Lower lobe of right lung (tissue), 2 donors: ENCODE data around the gene SZRD1. TPM values are rescaled to one million over a fixed set of nuclear protein-coding genes. Genes with fewer than 3 reads are reported as not detected.

ENCODE experiments used
- ATAC-seq, 2 donors: fragments of 200-7000 bp; cut with Tn5 transposase; one replicate each; pipeline ENCODE4 v1.9.1; 2020 to 2022; ENCODE audit warnings: mild to moderate bottlenecking in 2 of 2, moderate library complexity in 2 of 2
- DNase-seq: peaks from one replicate; pipeline ENCODE4 v3.0.0-alpha.2; 2020
- H3K27ac ChIP-seq: fragments of 200-600 bp; one replicate; pipeline ENCODE4 v1.8.0; 2022
- H3K27me3 ChIP-seq: fragments of 200-600 bp; one replicate; pipeline ENCODE4 v1.8.0; 2022; ENCODE audit warnings: low read depth
- H3K36me3 ChIP-seq: fragments of 200-600 bp; one replicate; pipeline ENCODE4 v1.8.0; 2022; ENCODE audit warnings: mild to moderate bottlenecking
- H3K4me1 ChIP-seq: fragments of 200-600 bp; one replicate; pipeline ENCODE4 v1.8.0; 2022
- H3K4me3 ChIP-seq: fragments of 200-600 bp; one replicate; pipeline ENCODE4 v1.8.0; 2022; ENCODE audit warnings: mild to moderate bottlenecking
- H3K9me3 ChIP-seq: fragments of 200-600 bp; one replicate; pipeline ENCODE4 v1.8.0; 2022
- CTCF ChIP-seq: fragments of 200-600 bp; IDR thresholded peaks from one replicate; pipeline ENCODE4 v1.8.0; 2022; ENCODE audit warnings: antibody characterized with exemption, mild to moderate bottlenecking
- intact Hi-C: fragments of 100-400 bp; cut with DNase I; formaldehyde crosslinking; loops from one replicate; pipeline ENCODE4 v1.11.0; 2022
- total RNA-seq: library from RNA; stranded (reverse); fragmentation: NEBNext Ultra II Directional; extraction: Animal tissue kit (Norgen Biotek cat#: 25700); gene quantifications from one replicate; pipeline ENCODE4 v1.2.1, GENCODE V29; 2021
- donor health status: DM: no; HTN: yes; CAD: no; lungs with severe emphysema.

Gene SZRD1
- total RNA-seq, 1 donor from 2014 or later = 111 TPM

GRCh38 chr1:16440470-16441281, 73.6 kb downstream of the SZRD1 start, which contains the start of gene NECAP2:
Gene NECAP2, plus strand, starts transcription at chr1:16440724. Its CDS starts 38 bp downstream, at chr1:16440762.
- TF ChIP-seq CTCF = peak; percentile 90
- Histone ChIP-seq H3K27ac (peak within 1 kb of the TSS; percentile 89), H3K4me1 (peaks cover 46% of the 10 kb centered on the region), H3K27me3 (no peaks in the 10 kb centered on the region), H3K4me3 (peak within 1 kb of the TSS; percentile 100), H3K9me3 (no peaks in the 10 kb centered on the region), H3K36me3 (peaks cover 33% of the 10 kb centered on the region)
- DNase-seq (peak; percentile 96), ATAC-seq (peak; percentile 96)
- intact Hi-C loops = no loop called here

GRCh38 chr1:16441282-16441665, 74.2 kb downstream of the SZRD1 start:
- Histone ChIP-seq H3K9me3 (no peaks in the 10 kb centered on the region), H3K27ac (peak overlapping the region; percentile 89), H3K4me3 (peak overlapping the region; percentile 100), H3K27me3 (no peaks in the 10 kb centered on the region), H3K4me1 (peaks cover 46% of the 10 kb centered on the region), H3K36me3 (peaks cover 39% of the 10 kb centered on the region)
- ATAC-seq = peak in 1 of 2 donors; percentile 27
- intact Hi-C loops = no loop called here
- DNase-seq = no peak
- TF ChIP-seq CTCF = no peak

- intact Hi-C loops = no loop called here
- Histone ChIP-seq H3K9me3 (no peaks in the 10 kb centered on the region), H3K36me3 (peaks cover 49% of the 10 kb centered on the region), H3K27ac (peak overlapping the region; percentile 41), H3K27me3 (no peaks in the 10 kb centered on the region), H3K4me1 (peaks cover 46% of the 10 kb centered on the region), H3K4me3 (peak overlapping the region; percentile 100)
- no peak for DNase-seq
- no peak for TF ChIP-seq CTCF
- ATAC-seq = no peak
Measured at GRCh38 chr1:16442265-16442664, 75.2 kb downstream of the SZRD1 start.

- Histone ChIP-seq H3K27me3 (no peaks in the 10 kb centered on the region), H3K4me3 (no peak overlapping the region)
- no peak for ATAC-seq
Measured at GRCh38 chr1:16442941-16443340, 75.9 kb downstream of the SZRD1 start.

More at GRCh38 chr1:16442941-16443340, 75.9 kb downstream of the SZRD1 start:
- H3K36me3 ChIP-seq = peaks cover 55% of the 10 kb centered on the region
- TF ChIP-seq CTCF = no peak
- intact Hi-C loops = no loop called here
- DNase-seq = no peak
- H3K9me3 ChIP-seq = no peaks in the 10 kb centered on the region
- H3K4me1 ChIP-seq = peaks cover 46% of the 10 kb centered on the region
- H3K27ac ChIP-seq = peak overlapping the region; percentile 41
